HG03571 (cell line): ENCODE results near the gene PSAPL1.

Experiments used
- ATAC-seq: cut with Tn5 transposase; IDR thresholded peaks from one replicate; pipeline ENCODE4 v1.9.1; 2021; ENCODE audit not compliant: unreplicated experiment

PSAPL1 gene

GRCh38 chr4:7434766-7435150, at the start of gene PSAPL1:
Gene PSAPL1, minus strand, starts transcription at chr4:7434930. Its CDS starts 51 bp downstream, at chr4:7434879.
- no peak for ATAC-seq

DNA sequence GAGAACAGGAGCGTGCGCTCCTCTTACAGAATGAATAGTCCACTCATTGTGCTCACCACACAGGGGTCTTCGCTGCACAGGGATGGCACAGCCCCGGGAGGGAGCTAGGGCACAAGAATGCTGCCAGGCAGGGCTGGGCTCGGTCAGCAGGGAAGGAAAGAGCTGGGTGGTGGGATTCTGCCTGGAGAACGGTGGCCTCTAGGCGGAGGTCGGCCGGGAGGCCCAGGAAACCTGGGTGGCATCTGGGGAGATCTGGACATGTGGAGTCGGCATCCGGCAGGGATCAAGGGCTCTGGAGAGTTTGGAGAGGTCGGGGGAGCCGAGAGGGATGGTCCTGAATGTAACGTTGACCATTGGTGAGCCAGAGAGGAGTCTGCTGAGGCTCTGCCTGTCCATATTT, 46.5 kb upstream of the PSAPL1 start:
- no peak for ATAC-seq

DNA sequence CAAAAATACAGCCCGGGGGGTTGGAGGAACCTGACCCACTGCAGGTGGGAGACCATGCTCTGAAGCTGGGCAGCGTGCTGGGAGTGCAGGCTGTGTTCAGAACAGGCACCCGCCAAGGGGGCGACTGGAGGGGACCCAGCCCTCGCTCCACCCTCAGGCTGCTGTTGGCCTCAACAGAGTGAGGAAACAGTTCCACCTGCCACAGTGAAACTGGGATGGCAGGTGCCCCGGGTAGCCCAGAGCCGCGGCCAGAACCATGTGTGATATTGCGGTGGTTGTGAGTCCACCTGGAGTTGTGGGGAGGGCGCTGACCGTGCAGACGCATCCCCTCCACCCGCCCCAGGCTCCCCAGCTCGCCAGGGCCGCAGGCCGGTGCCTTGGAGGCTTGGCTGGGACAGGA, 45.7 kb upstream of the PSAPL1 start:
- ATAC-seq = no peak

DNA sequence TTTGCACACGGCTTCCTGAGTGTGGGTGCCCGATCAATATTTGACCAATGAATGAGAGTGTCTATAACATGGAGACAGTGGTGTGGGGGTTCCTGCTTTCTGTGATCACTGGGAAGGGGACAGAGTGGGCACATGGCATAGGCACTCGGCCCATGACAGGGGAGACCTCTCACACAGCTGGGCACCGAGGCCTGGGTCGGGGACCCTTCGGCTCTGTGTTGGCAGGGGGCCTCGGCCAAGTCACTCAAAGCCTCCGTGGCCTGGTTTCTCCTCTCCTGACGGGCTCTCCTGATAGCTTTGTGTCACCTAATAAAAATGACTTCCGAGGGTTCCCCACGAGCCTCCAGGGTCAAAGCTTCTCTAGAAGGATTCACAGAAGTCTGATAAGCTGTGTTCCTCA, 43.9 kb upstream of the PSAPL1 start:
- ATAC-seq = no peak

DNA sequence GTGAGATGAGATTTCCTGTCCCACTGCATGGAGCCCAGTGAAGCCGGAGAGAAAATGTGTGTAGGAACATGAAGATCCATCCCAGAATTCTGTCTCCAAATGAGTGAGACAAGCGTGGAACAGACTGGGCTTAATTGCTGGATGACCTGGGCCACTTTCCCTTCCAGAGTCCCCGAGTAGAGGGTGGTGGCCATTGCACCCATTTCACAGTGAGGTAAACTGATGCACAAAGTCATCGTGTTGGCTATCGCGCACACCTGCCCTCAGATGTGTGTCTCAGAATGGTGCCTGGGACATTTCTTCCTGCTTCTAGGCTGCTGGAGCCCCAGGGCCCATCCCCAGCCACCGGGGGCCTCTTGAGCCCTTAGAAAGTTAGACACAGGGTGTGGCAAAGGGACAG, 43.0 kb upstream of the PSAPL1 start:
- ATAC-seq = no peak

DNA sequence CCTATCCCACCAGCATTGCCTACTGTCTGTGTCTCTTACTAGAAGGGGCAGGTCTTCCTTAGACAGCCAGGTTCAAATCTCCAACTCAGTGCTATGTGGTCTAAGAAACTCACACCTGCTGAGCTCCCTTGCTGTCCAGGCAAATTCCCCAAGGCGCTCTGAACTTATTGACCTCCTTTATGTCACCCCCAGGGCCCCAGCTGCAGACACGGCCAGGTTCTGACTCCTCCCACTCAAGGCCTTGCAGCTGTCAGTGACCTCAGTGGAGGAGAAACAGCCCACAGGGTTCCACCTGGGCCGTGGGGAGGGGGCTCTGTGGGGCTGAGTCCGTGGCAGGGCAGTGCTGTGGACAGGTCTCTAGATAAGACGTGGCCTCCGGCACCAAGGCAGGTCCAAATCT, 42.1 kb upstream of the PSAPL1 start:
- ATAC-seq = no peak

DNA sequence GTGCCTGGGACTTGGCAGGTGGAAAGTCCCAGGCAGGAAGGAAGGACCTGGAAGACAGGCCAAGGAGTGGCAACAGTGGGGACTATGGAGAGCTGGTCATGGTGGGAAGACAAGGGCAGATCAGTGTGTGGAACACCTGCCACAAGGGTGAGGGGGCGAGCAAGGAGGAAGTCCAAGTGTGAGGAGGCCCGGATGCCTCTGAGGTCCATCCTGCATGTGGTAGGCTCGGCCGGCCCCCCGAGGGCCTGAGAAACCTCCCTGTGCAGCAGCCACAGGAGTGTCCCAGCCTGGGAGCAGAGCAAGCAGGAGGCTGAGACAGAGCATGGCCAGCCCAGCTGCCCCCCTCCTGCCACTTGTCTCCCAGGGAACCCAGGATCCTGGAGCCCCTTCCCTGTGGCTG, 40.5 kb upstream of the PSAPL1 start:
- no peak for ATAC-seq

GRCh38 chr4:7474320-7474719, 39.6 kb upstream of the PSAPL1 start:
- no peak for ATAC-seq

DNA sequence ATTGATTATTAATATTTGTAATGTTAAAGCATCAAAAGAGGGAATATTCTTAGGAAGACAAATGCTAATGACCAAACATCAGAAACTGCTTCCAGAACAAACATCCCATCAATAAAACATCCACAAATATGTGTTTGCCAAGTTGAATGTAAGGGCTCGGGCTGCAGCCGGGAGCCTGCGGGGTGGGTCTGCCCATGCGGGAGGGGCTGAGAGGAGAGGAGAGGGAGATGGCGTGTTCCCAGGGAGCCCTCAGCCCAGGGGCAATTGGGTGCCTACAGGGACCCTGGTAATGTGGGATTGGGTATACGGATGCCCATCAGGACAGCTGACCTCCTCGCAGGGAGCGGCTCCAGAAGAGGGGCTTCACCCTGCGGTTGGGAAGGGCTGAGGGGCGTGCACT, 38.4 kb upstream of the PSAPL1 start:
- ATAC-seq = no peak

GRCh38 chr4:7472442-7473013, 37.8 kb upstream of the PSAPL1 start:
- no peak for ATAC-seq

DNA sequence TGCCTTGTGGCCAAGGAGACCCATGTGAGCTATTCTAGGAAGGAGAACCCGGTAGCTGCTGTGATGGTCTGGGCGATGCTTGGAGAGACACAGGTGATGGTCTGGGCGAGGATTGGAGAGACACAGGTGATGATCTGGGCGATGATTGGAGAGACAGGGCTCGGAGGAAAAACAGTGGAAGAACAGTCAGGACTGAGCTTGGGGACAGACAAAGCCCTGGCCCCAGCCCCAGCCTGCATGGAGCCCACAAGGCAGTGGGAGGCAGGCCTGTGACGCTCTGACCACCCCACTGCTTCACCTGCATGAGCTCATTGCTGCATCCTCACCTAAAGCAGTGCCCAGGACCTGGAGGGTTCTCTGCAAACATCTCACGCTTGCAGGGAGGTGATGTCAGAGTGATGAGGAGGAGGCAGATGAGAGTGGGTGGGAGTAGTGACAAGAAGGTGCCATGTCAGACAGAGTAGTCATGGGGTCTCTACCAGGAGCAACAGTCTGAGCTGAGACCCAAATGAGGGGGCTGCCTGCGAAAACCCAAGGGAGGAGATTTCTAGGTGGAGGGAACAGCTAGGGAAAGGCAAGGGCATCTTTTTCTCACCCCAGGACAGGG, 35.9 kb upstream of the PSAPL1 start:
- ATAC-seq = no peak

DNA sequence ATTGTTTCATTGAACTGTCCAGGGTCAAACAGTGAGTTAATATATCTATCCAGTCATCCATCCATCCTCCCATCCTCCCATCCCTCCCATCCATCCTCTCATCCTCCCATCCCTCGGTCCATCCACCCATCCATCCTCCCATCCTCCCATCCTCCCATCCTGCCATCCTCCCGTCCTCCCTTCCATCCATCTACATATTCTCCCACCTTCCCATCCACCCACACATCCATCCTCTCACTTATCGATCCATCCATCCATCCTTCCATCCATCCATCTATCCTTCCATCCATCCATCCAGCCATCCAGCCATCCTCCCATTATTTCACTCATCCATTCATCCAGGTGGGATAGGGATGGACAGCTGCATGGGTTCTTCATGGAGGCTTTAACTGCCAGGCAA, 35.4 kb upstream of the PSAPL1 start:
- no peak for ATAC-seq

GRCh38 chr4:7469023-7469422, 34.3 kb upstream of the PSAPL1 start:
- no peak for ATAC-seq

- ATAC-seq = no peak
These were observed 32.7 kb upstream of the PSAPL1 start for GRCh38 chr4:7467471-7467870.

DNA sequence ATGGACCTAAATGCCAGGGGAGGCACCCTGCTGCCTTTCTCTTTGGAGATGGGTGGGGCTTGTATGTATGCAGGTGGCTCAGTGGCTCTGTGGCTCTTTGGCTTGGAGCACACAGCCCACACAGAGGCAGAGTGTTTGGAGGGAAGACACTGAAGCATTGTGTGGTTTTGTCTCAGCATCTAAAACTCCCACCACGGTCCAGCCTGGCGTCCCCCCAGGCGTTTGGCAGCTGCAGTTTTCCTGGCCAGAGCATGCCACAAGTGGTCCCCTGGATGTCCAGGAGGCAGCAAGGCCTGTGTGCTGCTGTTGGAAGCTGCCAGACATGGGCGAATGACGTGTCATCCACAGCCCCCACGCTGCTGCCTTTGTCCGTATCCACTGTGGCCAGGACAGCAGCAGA, 32.2 kb upstream of the PSAPL1 start:
- ATAC-seq = no peak

GRCh38 chr4:7466215-7466614, 31.5 kb upstream of the PSAPL1 start:
- no peak for ATAC-seq

DNA sequence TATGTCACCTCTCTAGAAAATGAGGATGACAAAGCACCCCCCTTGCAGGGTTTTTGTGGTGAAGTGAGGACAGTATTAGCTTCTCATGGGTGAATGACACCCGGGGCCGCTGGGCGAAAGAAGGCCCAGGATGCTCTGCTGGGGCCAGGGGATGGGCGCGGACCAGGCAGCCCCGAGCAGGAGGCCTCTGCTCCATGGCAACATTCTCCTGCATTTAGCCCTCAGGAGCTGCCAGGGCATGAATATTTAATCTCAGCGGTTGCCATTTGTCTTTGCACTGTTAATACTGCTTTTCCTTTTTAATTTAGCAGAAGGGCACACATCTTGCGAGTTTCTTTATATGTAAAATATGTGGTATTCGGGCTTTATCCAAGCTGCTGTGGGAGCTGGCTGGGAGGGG, 30.3 kb upstream of the PSAPL1 start:
- ATAC-seq = no peak

DNA sequence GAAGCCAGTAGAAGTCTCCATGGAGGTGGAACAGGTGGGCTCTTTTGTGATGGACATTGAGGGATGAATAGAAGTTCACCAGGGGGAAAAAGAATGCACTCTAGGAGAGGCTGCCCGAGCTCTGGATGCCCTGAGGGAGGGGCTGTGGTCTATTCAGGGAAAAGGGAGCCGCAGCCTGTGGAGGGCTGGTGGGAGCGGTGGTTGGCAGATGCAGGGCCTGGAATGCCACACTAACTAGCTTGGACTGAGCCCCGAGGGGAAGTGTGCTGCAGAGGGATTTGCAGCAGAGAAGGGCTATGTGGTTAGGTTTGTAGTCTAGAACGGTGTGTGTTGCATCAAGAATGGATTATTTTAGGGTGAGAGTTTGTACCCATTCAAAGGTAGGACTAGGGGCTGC, 29.5 kb upstream of the PSAPL1 start:
- ATAC-seq = no peak

DNA sequence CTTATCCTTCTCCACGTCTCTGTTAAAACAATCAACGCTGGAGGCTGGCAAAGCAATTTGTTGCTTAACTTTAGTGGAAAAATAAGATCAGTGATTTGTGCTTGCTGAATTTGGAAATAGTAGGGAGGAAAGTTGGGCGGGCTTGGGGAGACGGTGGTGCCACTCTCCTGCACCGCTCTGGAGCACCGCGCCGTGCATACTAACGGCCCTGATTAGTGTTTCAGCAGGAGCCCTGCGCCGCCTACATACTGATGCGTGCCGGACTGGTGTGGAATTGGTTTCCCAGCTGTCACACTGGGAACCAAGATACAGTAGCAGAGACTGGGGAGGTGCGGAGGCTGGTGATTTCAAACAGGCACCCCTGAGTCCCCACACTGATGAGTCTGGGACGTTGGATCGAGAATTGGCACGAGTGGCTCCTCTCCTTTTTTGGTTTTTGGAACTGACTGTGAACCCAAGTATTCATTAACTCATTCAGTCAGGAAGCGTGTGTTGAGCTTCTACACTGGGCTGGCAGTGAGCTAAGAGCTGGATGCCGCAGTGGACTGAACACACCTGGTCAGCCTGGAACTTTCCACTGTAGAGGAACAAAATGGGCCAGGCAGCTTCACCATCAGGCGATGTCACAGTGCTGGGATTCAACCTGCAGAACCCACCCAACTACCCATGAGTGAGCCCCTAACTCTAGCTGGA, 29.0 kb upstream of the PSAPL1 start:
- no peak for ATAC-seq

DNA sequence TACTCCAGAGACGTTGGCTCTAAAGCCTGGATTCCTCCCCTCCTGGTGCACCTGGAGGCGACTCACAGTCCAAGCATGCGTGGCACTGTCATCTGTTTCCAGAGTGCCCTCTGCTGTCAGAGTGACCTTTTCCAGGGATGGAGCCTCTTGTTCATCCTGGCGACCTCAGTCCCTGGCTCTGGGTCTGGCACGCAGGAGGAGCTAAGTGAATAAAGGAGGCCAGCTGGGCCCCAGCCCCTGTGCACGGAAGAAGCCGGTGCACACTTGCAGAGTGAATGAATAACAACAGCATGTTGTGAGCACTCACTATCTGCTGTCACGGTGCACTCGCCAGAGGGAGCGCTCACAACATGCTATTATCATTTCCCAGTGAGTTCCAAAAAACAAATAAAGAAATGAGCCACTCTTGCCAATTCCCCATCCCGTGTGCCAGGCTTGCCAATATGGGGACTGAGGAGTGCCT, 27.8 kb upstream of the PSAPL1 start:
- no peak for ATAC-seq

DNA sequence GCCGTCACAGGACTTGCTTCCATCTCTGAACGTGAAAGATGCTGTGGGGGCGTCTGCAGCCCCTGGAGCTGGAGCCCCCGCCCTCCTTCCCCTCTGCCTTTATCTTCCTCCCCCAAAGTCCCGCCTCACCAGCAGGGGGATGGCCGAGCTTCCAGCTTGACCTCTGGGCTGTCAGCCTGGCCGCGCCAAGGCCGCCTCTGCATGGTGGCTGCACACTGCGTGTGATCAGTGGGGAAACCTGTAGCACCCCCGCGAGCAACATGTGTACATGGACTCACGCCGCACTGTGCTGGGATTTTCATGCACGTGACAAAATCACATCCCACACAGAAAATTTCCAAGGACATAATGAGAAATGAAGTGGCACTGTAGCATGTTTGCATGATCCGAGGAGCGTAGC, 26.5 kb upstream of the PSAPL1 start:
- ATAC-seq = no peak

DNA sequence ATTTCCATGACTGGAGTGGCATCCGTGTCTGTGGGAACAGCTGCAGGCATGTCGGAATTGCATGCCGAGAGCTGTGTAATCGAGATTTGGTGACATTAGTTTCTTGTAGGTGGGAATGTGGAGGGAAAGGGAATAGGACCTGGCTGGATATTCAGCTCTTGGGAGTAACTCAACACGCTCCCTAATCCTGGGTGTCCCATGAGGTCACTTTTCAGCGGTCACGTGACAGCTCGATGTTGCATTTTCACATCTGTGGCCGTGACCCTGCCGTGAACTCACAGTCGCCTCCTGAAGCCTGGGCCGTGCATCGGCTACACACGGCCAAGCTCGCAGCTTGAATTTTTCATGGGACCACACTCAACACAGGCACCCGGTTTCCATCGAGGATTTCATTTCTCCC, 25.8 kb upstream of the PSAPL1 start:
- no peak for ATAC-seq

- no peak for ATAC-seq
These were observed 24.7 kb upstream of the PSAPL1 start for GRCh38 chr4:7459471-7459870.
